ENCODE results near the gene GMCL2.

- no peak for TF ChIP-seq CTCF (IDR thresholded peaks at IDR 0.05)
- no peak for TF ChIP-seq POLR2AphosphoS5 (IDR thresholded peaks at IDR 0.05)
- no peak for TF ChIP-seq POLR2A (IDR thresholded peaks at IDR 0.05)
Measured at GRCh38 chr5:178218827-178219226, 31.7 kb upstream of the GMCL2 start.

Measured in prostate gland (tissue), 2 donors.